ENCODE results near the gene ERC2.

The ERC2 gene

GRCh38 chr3:55571216-55571813 lies 897.0 kb downstream of the ERC2 start:
- no peak overlapping the region for H3K4me3 Mint-ChIP-seq
- H3K9me3 Mint-ChIP-seq, result no peaks in the 10 kb centered on the region
- peaks cover 10% of the 10 kb centered on the region for H3K27me3 Mint-ChIP-seq (ENCODE audit: low read depth)
- peak overlapping the region in 2 of 3 experiments; percentile 22 to 37 for H3K27ac Mint-ChIP-seq
- no peak for TF ChIP-seq CTCF (IDR thresholded peaks at IDR 0.05; ENCODE audit: unreplicated experiment in 3 of 3)
- H3K36me3 Mint-ChIP-seq (ENCODE audit: low read depth), result no peaks in the 10 kb centered on the region
- H3K4me1 Mint-ChIP-seq, result peaks cover 32% of the 10 kb centered on the region

- peaks cover 10% of the 10 kb centered on the region for H3K27me3 Mint-ChIP-seq (ENCODE audit: low read depth)
- H3K27ac Mint-ChIP-seq, result peak overlapping the region in 2 of 3 experiments; percentile 5 to 13
- H3K4me1 Mint-ChIP-seq, result peaks cover 31% of the 10 kb centered on the region
- no peak overlapping the region for H3K4me3 Mint-ChIP-seq
- no peak for TF ChIP-seq CTCF (IDR thresholded peaks at IDR 0.05; ENCODE audit: unreplicated experiment in 3 of 3)
- no peaks in the 10 kb centered on the region for H3K9me3 Mint-ChIP-seq
- H3K36me3 Mint-ChIP-seq (ENCODE audit: low read depth), result no peaks in the 10 kb centered on the region
Measured at GRCh38 chr3:55570271-55570711, 898.0 kb downstream of the ERC2 start.

- H3K36me3 Mint-ChIP-seq (ENCODE audit: low read depth), result no peaks in the 10 kb centered on the region
- H3K9me3 Mint-ChIP-seq, result no peaks in the 10 kb centered on the region
- H3K27ac Mint-ChIP-seq, result peak overlapping the region in 2 of 3 experiments; percentile 19 to 54
- TF ChIP-seq CTCF (IDR thresholded peaks at IDR 0.05; ENCODE audit: unreplicated experiment in 3 of 3), result no peak
- H3K4me3 Mint-ChIP-seq, result no peak overlapping the region
- peaks cover 10% of the 10 kb centered on the region for H3K27me3 Mint-ChIP-seq (ENCODE audit: low read depth)
- H3K4me1 Mint-ChIP-seq, result peaks cover 39% of the 10 kb centered on the region
Measured at GRCh38 chr3:55569033-55569599, 899.2 kb downstream of the ERC2 start.

- Mint-ChIP-seq H3K4me1 (peaks cover 49% of the 10 kb centered on the region), H3K36me3 (ENCODE audit: low read depth) (no peaks in the 10 kb centered on the region), H3K27me3 (ENCODE audit: low read depth) (peaks cover 6% of the 10 kb centered on the region), H3K9me3 (no peaks in the 10 kb centered on the region), H3K4me3 (no peak overlapping the region), H3K27ac (peak overlapping the region in 2 of 3 experiments; percentile 9 to 19)
- no peak for TF ChIP-seq CTCF (IDR thresholded peaks at IDR 0.05; ENCODE audit: unreplicated experiment in 3 of 3)
Measured at GRCh38 chr3:55567615-55568014, 900.7 kb downstream of the ERC2 start.

- Mint-ChIP-seq H3K27me3 (ENCODE audit: low read depth) (peaks cover 6% of the 10 kb centered on the region), H3K36me3 (ENCODE audit: low read depth) (no peaks in the 10 kb centered on the region), H3K4me1 (peaks cover 52% of the 10 kb centered on the region), H3K9me3 (no peaks in the 10 kb centered on the region), H3K27ac (peak overlapping the region in 2 of 3 experiments; percentile 9 to 19), H3K4me3 (no peak overlapping the region)
- TF ChIP-seq CTCF (IDR thresholded peaks at IDR 0.05; ENCODE audit: unreplicated experiment in 3 of 3), result no peak
Measured at GRCh38 chr3:55567121-55567520, 901.1 kb downstream of the ERC2 start.

- Mint-ChIP-seq H3K4me3 (no peak overlapping the region), H3K27me3 (ENCODE audit: low read depth) (peaks cover 4% of the 10 kb centered on the region), H3K4me1 (peaks cover 51% of the 10 kb centered on the region), H3K36me3 (ENCODE audit: low read depth) (no peaks in the 10 kb centered on the region), H3K9me3 (no peaks in the 10 kb centered on the region), H3K27ac (peak overlapping the region in 2 of 3 experiments; percentile 48 to 80)
- TF ChIP-seq CTCF (IDR thresholded peaks at IDR 0.05; ENCODE audit: unreplicated experiment in 3 of 3), result no peak
Measured at GRCh38 chr3:55565521-55565920, 902.7 kb downstream of the ERC2 start.
